ENCODE data around the gene ADGRE3. TPM values are rescaled to one million over a fixed set of nuclear protein-coding genes. Genes with fewer than 3 reads are reported as not detected.

The ADGRE3 gene
- total RNA-seq, 3 donors from 2014 or later = 0.44 TPM; not detected in 2

DNA sequence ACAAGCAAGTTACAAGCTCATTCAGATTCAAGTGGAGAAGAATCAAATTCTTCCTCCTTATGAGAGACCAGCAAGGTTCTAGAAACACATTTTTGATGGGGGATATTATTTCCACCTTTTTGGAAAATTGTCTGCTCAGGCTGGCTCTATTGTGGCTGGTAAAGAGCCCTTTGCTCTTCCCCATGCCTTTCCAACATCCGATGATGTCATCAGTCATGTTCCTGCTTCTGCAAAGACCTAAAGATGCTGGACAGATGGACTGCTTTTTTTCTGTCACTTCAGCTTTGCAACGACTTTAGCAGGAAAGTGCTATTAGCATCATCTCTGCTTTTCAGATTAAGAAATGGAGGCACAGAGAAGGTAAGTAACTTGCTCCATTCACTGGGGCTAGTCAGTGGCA is 4.2 kb downstream of the ADGRE3 start:
- Histone ChIP-seq H3K9me3 (peaks cover 0 to 13% of the 10 kb centered on the region in 2 donors), H3K27me3 (no peaks in the 10 kb centered on the region), H3K36me3 (no peaks in the 10 kb centered on the region), H3K4me1 (no peaks in the 10 kb centered on the region), H3K4me3 (no peak overlapping the region), H3K27ac (no peak overlapping the region)
- no peak for DNase-seq (ENCODE audit: low spot score in 2 of 2)
- intact Hi-C loops (cut with DNase I; ENCODE audit: low total_unique reads) = no loop called here
- TF ChIP-seq, protein P1, sequence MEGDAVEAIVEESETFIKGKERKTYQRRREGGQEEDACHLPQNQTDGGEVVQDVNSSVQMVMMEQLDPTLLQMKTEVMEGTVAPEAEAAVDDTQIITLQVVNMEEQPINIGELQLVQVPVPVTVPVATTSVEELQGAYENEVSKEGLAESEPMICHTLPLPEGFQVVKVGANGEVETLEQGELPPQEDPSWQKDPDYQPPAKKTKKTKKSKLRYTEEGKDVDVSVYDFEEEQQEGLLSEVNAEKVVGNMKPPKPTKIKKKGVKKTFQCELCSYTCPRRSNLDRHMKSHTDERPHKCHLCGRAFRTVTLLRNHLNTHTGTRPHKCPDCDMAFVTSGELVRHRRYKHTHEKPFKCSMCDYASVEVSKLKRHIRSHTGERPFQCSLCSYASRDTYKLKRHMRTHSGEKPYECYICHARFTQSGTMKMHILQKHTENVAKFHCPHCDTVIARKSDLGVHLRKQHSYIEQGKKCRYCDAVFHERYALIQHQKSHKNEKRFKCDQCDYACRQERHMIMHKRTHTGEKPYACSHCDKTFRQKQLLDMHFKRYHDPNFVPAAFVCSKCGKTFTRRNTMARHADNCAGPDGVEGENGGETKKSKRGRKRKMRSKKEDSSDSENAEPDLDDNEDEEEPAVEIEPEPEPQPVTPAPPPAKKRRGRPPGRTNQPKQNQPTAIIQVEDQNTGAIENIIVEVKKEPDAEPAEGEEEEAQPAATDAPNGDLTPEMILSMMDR (IDR thresholded peaks at IDR 0.05) = no peak
- TF ChIP-seq POLR2AphosphoS5 (IDR thresholded peaks at IDR 0.05) = no peak
- no peak for TF ChIP-seq POLR2A (IDR thresholded peaks at IDR 0.05)

DNA sequence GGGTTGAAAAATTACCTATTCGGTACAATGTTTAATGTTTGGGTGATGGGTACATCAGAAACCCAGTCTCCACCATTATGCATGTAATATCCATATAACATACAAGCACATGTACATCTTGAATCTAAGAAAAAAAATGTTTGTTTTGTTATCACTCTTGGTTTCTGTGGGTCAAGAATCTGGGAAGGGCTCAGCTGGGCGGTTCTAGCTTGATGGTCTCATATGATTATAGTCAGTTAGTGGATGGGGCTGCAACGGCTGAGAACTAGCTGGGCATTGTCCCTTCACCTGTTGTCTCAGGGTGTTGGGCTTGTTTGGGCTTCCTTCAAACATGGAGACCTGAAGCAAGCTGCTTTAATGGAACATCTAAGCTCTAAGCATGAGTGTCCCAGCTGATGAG is 4.7 kb downstream of the ADGRE3 start:
- intact Hi-C loops (cut with DNase I; ENCODE audit: low total_unique reads) = no loop called here
- no peak for DNase-seq (ENCODE audit: low spot score in 2 of 2)
- Histone ChIP-seq H3K9me3 (peaks cover 0 to 13% of the 10 kb centered on the region in 2 donors), H3K4me3 (no peak overlapping the region), H3K4me1 (no peaks in the 10 kb centered on the region), H3K27me3 (no peaks in the 10 kb centered on the region), H3K36me3 (no peaks in the 10 kb centered on the region), H3K27ac (no peak overlapping the region)
- TF ChIP-seq, protein P1 (IDR thresholded peaks at IDR 0.05) = no peak
- TF ChIP-seq POLR2A (IDR thresholded peaks at IDR 0.05) (no peak), POLR2AphosphoS5 (IDR thresholded peaks at IDR 0.05) (no peak)

- H3K9me3 ChIP-seq = no peaks in the 10 kb centered on the region
- DNase-seq (ENCODE audit: low spot score in 2 of 2) = no peak
- H3K4me3 ChIP-seq = no peak overlapping the region
- no peaks in the 10 kb centered on the region for H3K4me1 ChIP-seq
- no peak overlapping the region for H3K27ac ChIP-seq
- TF ChIP-seq, protein P1 (IDR thresholded peaks at IDR 0.05) = no peak
- TF ChIP-seq POLR2AphosphoS5 (IDR thresholded peaks at IDR 0.05) = no peak
- TF ChIP-seq POLR2A (IDR thresholded peaks at IDR 0.05) = no peak
- intact Hi-C loops (cut with DNase I; ENCODE audit: low total_unique reads) = no loop called here
- no peaks in the 10 kb centered on the region for H3K27me3 ChIP-seq
- no peaks in the 10 kb centered on the region for H3K36me3 ChIP-seq
Measured at GRCh38 chr19:14661372-14661924, 13.2 kb downstream of the ADGRE3 start.

DNA sequence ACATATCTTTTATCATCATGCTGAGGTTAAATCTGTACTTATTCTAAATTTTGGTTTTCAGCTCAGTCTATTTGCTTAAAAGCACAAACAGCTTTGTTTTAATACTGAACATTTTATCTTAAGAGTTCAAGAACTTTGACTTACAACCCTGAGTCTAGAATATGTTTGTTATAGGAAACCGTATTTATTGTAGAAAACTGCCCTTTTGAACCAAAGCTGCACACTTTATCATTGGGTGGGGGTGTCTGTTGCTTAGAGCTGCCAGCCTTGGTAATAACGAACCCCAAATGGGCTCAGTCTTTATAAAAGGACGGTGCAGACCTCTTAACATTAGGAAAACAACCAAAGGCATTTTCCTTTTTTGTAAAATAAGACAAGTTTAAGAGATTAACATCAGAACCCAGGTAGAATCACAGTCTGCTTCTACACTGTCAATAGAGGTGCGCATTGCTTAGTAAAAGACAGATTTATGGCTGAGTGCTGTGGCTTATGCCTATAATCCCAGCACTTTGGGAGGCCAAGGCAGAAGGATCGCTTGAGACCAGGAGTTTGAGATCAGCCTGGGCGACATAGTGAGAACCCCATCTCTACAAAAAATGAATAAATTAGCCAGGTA is 14.7 kb downstream of the ADGRE3 start:
- Histone ChIP-seq H3K4me1 (no peaks in the 10 kb centered on the region), H3K36me3 (no peaks in the 10 kb centered on the region), H3K4me3 (no peak overlapping the region), H3K27me3 (no peaks in the 10 kb centered on the region), H3K9me3 (no peaks in the 10 kb centered on the region), H3K27ac (no peak overlapping the region)
- intact Hi-C loops (cut with DNase I; ENCODE audit: low total_unique reads) = no loop called here
- TF ChIP-seq POLR2A (IDR thresholded peaks at IDR 0.05) (no peak), POLR2AphosphoS5 (IDR thresholded peaks at IDR 0.05) (no peak)
- TF ChIP-seq, protein P1 (IDR thresholded peaks at IDR 0.05) = no peak
- no peak for DNase-seq (ENCODE audit: low spot score in 2 of 2)

DNA sequence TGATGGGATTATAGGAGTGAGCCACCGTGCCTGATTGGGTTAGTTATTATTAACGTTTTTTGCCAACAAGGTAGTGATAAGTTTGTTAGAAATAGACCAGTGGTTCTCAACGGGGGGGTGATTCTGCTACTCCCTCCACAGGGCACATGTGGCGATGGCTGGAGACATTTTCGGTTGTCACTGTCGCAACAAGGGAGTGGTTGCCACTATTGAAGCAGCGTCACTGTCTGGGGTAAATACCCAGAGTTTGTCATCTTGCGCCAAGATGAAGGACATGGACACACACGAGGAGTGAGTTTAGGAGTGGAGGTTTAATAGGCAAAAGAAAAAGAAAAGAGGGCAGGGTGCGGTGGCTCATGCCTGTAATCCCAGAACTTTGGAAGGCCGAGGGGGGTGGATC is 18.9 kb downstream of the ADGRE3 start:
- intact Hi-C loops (cut with DNase I; ENCODE audit: low total_unique reads) = no loop called here
- Histone ChIP-seq H3K4me1 (no peaks in the 10 kb centered on the region), H3K27me3 (no peaks in the 10 kb centered on the region), H3K4me3 (no peak overlapping the region), H3K9me3 (no peaks in the 10 kb centered on the region), H3K27ac (no peak overlapping the region), H3K36me3 (no peaks in the 10 kb centered on the region)
- TF ChIP-seq, protein P1 (IDR thresholded peaks at IDR 0.05) = no peak
- TF ChIP-seq POLR2AphosphoS5 (IDR thresholded peaks at IDR 0.05) (no peak), POLR2A (IDR thresholded peaks at IDR 0.05) (no peak)
- no peak for DNase-seq (ENCODE audit: low spot score in 2 of 2)
